GM04503 (cell line): ENCODE results near the gene TMEM98.
"Not testable (repeated sequence)": the region's sequence is repeated elsewhere in the genome, so short reads cannot be mapped to it uniquely, and the experiment has no call there.

Source experiments
- DNase-seq: peaks from one replicate; pipeline ENCODE4 v3.0.0-alpha.2; 2012; ENCODE audit warnings: low read depth

TMEM98 gene

DNA sequence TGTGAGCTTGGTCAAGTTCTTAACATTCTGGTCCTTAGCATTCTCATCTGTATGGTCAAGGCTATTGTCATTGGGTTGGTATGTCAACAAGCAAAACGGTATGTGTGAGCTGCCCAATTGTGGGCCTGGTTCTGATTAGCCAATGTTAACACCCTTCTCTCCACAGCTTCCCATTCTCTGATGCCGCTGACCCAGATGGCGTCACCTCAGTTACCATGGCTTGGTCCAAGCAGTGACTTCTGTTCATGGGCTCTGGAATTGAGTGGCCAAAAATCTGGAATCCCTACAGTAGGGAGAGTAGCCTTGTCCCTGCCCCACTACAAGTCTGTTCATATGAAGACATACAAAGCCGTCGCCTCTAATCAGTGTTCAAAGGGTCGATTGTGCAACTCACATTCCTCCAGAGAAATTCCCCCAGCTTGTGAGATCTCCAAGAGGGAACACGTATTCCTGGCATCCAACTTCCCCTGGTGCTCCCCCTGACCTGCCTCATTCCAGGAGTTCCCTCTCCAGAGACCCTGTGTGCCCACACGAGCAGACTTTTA is 15.8 kb downstream of the TMEM98 start:
- DNase-seq: peak; percentile 94

- DNase-seq: no peak
Observed at GRCh38 chr17:32944248-32945020, 16.5 kb downstream of the TMEM98 start.

GRCh38 chr17:32946375-32947135 is 18.6 kb downstream of the TMEM98 start:
- no peak for DNase-seq

- no peak for DNase-seq
Observed at GRCh38 chr17:32947736-32948135, 19.8 kb downstream of the TMEM98 start.

GRCh38 chr17:32949181-32949580 is 21.2 kb downstream of the TMEM98 start:
- no peak for DNase-seq

GRCh38 chr17:32952491-32952890 is 24.5 kb downstream of the TMEM98 start:
- not testable (repeated sequence) for DNase-seq

GRCh38 chr17:32953045-32953444 is 25.1 kb downstream of the TMEM98 start:
- DNase-seq: no peak

DNA sequence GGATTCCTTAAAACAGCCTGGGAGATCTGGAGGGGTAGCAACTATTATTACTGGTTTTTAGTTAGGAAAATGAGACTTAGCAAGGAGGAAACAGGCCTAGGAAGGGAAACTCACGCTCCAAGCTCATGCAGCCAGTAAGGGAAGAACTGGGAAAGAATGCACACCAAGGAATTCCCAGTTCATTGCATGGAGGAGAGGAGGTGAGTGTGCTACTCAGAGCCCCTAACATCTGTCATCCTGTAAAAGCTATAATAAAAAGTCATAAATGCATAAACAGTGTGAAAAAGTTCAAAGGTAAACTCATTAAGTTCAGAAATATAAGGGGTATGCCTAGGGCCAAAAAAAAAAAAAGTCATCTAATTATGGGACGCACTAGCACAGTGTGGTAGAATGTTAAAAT is 25.9 kb downstream of the TMEM98 start:
- no peak for DNase-seq

- DNase-seq: no peak
Observed at GRCh38 chr17:32954477-32954876, 26.5 kb downstream of the TMEM98 start.

DNA sequence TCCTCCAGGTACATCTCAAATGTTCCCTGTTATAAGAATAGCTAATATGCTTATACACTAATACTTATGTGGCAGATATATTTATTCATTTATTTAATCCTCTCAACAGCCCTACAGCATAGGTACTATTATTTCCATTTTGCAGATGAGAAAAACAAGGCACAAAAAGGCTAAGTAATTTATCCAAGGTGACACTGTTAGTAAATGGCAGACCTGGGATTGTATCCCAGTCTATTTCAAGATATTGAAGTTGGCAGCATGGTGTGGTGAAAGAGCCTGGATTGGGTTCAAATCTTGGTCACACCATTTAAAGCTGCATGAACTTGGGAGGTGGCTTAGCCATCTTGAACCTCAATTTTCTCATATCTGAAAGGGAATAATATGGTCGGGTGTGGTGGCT is 27.2 kb downstream of the TMEM98 start:
- DNase-seq: no peak

DNA sequence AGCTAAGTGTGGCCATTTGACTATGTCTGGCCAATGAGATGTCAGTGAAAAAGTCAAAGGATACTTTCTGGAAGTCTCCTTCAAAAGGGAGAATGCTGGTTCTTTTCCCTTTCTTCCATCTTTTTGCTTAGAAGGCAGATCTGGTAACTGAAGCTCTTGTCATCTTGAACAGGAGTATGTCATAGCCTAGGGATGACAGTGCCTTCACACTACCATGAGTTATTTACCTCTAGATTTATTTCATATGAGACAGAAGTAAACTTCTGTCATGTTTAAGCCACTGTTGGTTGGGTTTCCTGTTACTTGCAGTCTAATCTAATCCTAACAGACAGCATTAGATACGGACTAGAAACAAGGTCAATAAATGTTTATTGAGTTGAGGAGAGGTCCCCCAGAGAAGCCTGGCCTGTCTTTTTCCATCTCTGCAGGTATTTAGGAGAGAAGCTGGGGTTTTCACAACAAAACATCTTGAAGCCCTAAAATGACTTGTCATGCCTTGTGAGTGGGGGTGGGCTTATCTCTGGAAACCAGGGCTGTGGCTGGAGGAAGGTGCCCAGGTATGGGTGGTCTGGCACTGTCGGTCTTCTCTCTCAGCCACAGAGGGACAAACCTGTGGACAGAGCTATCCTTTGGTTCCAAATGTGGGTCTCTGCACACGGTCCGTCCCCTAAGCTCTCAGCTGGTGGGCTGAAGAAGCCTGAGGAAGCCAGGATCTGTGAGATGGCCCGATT is 28.5 kb downstream of the TMEM98 start:
- DNase-seq: no peak

GRCh38 chr17:32958418-32958817 is 30.5 kb downstream of the TMEM98 start:
- peak; percentile 74 for DNase-seq

DNA sequence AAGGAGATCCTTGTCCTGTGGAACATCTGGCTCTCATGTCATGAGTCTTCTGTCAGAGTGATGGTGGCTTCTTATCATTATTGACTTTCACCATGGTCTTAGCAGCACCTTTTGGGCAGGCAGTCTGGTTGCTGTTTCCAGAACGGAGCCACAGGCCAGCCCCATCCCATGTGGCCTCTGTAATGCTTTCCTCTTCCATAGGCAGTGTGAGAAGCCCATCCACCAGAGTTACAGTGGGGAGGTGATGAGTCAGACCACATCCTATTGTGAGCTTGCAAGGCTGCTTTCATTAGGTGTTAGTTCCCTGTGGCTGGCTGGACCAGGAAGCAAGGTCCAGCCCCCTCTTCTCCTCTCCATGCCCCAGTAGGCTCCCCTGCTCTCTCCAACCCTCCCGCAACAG is 32.9 kb downstream of the TMEM98 start:
- no peak for DNase-seq

- no peak for DNase-seq
Observed at GRCh38 chr17:32962320-32962711, 34.4 kb downstream of the TMEM98 start.

- DNase-seq: no peak
Observed at GRCh38 chr17:32964541-32964940, 36.6 kb downstream of the TMEM98 start.

- DNase-seq: not testable (repeated sequence)
Observed at GRCh38 chr17:32969231-32969630, 41.3 kb downstream of the TMEM98 start.

- peak; percentile 64 for DNase-seq
Observed at GRCh38 chr17:32970281-32970680, 42.3 kb downstream of the TMEM98 start.

GRCh38 chr17:32971171-32971570 is 43.2 kb downstream of the TMEM98 start:
- no peak for DNase-seq

- DNase-seq: no peak
Observed at GRCh38 chr17:32976131-32976530, 48.2 kb downstream of the TMEM98 start.

DNA sequence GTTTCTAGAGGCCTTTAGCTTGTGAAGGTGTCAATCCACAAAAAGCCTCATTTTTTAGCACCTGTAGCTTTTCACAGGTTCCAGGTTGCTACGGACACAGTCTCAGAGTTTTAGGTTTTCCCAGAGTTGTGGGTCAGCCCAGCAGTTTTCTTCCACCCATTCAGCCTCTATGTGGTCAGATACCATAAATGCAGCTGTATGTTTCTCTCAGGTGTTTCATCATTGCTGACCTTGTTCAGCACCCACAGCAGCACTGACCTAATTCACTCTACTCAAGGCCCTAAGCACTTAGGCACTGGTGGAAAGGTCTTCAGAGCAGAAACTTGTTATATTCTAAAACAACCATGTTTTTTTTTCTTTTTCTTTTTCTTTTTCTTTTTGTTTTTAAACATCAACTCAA is 48.7 kb downstream of the TMEM98 start:
- DNase-seq: no peak

GRCh38 chr17:32980230-32980629 is 52.3 kb downstream of the TMEM98 start:
- DNase-seq: no peak

GRCh38 chr17:32981611-32982010 is 53.7 kb downstream of the TMEM98 start:
- not testable (repeated sequence) for DNase-seq
